CD4-positive, alpha-beta T cell (primary cell): ENCODE data around the gene SFTPD. TPM values are rescaled to one million over a fixed set of nuclear protein-coding genes. Genes with fewer than 3 reads are reported as not detected.

Experiments
- ATAC-seq: fragments of 200-7000 bp; cut with Tn5 transposase; one replicate; pipeline ENCODE4 v1.10.0; 2022; ENCODE audit warnings: mild to moderate bottlenecking; ENCODE audit not compliant: poor library complexity
- CTCF ChIA-PET: fragments of 350-600 bp; sonication (Branson Sonifier 250); formaldehyde crosslinking; loops from one replicate; lab custom pipeline; 2021; ENCODE audit warnings: antibody characterized with exemption, inconsistent platforms; lab: Charles Lee
- POLR2A ChIA-PET: fragments of 350-600 bp; sonication (Branson Sonifier 250); formaldehyde crosslinking; loops from one replicate; lab custom pipeline; 2021; ENCODE audit warnings: antibody characterized with exemption, inconsistent platforms; lab: Charles Lee
- DNase-seq, 14 experiments: peaks; one replicate each; pipeline ENCODE4 v3.0.0-alpha.2; 2013 to 2020; ENCODE audit warnings: mixed read lengths in 2 of 14
- H3K27ac ChIP-seq, 2 donors: one replicate each; pipeline versions ENCODE4 v1.5.1 to v1.7.0; 2013; ENCODE audit warnings: low read length in 2 of 2, low read depth in 1 of 2, mild to moderate bottlenecking in 1 of 2
- H3K27me3 ChIP-seq, 2 experiments: 1 replicate in 1 of 2; 2 replicates in 1 of 2; pipeline versions ENCODE4 v1.6.1 to v1.7.0; 2013; ENCODE audit warnings: low read length in 2 of 2, control low read depth in 1 of 2, mild to moderate bottlenecking in 1 of 2, moderate library complexity in 1 of 2; ENCODE audit not compliant: insufficient read depth in 2 of 2, control insufficient read depth in 1 of 2
- H3K36me3 ChIP-seq: one replicate; pipeline ENCODE4 v1.6.1; 2013; ENCODE audit warnings: low read length, control low read depth; ENCODE audit not compliant: insufficient read depth
- H3K4me1 ChIP-seq: one replicate; pipeline ENCODE4 v1.6.1; 2013; ENCODE audit warnings: low read length, control low read depth; ENCODE audit not compliant: insufficient read depth
- H3K4me3 ChIP-seq: one replicate; pipeline ENCODE4 v1.5.1; 2013; ENCODE audit warnings: mild to moderate bottlenecking, low read length, moderate library complexity
- H3K9me3 ChIP-seq, 2 experiments: 1 replicate in 1 of 2; 2 replicates in 1 of 2; pipeline versions ENCODE4 v1.6.1 to v1.7.0; 2013; ENCODE audit warnings: low read length in 2 of 2, mild to moderate bottlenecking in 2 of 2, control low read depth in 1 of 2, moderate library complexity in 1 of 2; ENCODE audit not compliant: control insufficient read depth in 1 of 2, insufficient read depth in 1 of 2
- H3K27ac Mint-ChIP-seq: one replicate; pipeline ENCODE4 v1.8.0; 2020; ENCODE audit warnings: mixed read lengths
- H3K27me3 Mint-ChIP-seq: one replicate; pipeline ENCODE4 v1.8.0; 2021; ENCODE audit warnings: mixed read lengths
- H3K36me3 Mint-ChIP-seq: one replicate; pipeline ENCODE4 v1.8.0; 2021; ENCODE audit warnings: low read depth, mixed read lengths
- H3K4me1 Mint-ChIP-seq: one replicate; pipeline ENCODE4 v1.8.0; 2021; ENCODE audit warnings: low read depth, mixed read lengths
- H3K4me3 Mint-ChIP-seq: one replicate; pipeline ENCODE4 v1.8.0; 2020; ENCODE audit warnings: mild to moderate bottlenecking, mixed read lengths
- H3K9me3 Mint-ChIP-seq: one replicate; pipeline ENCODE4 v1.8.0; 2020; ENCODE audit warnings: mixed read lengths
- intact Hi-C, 2 experiments: fragments of 100-400 bp; cut with DNase I in 1 of 2; cut with micrococcal nuclease in 1 of 2; formaldehyde crosslinking; loops; one replicate each; pipeline versions ENCODE4 v1.15.1 to v1.9.0; 2023 to 2025; cut with DNase I, micrococcal nuclease
- total RNA-seq, 174 experiments: library from RNA in 2 of 174; stranded (reverse) in 2 of 174; gene quantifications; one replicate each; pipeline ENCODE4 v1.2.3 and lab custom pipeline; 2021 to 2026
- TF ChIP-seq, protein P1 (sequence below): fragments of 200-600 bp; IDR thresholded peaks from one replicate; pipeline ENCODE4 v1.8.0; 2022; ENCODE audit warnings: antibody characterized with exemption, mild to moderate bottlenecking

The SFTPD gene
- total RNA-seq, 2 experiments from 2014 or later: not detected

- H3K27ac ChIP-seq: no peak overlapping the region
- ChIA-PET CTCF (no interaction called here), POLR2A (no interaction called here)
- H3K9me3 ChIP-seq: peaks cover 0 to 5% of the 10 kb centered on the region in 2 experiments
- TF ChIP-seq, protein P1, sequence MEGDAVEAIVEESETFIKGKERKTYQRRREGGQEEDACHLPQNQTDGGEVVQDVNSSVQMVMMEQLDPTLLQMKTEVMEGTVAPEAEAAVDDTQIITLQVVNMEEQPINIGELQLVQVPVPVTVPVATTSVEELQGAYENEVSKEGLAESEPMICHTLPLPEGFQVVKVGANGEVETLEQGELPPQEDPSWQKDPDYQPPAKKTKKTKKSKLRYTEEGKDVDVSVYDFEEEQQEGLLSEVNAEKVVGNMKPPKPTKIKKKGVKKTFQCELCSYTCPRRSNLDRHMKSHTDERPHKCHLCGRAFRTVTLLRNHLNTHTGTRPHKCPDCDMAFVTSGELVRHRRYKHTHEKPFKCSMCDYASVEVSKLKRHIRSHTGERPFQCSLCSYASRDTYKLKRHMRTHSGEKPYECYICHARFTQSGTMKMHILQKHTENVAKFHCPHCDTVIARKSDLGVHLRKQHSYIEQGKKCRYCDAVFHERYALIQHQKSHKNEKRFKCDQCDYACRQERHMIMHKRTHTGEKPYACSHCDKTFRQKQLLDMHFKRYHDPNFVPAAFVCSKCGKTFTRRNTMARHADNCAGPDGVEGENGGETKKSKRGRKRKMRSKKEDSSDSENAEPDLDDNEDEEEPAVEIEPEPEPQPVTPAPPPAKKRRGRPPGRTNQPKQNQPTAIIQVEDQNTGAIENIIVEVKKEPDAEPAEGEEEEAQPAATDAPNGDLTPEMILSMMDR: no peak
- H3K9me3 Mint-ChIP-seq: no peaks in the 10 kb centered on the region
- DNase-seq (no peak), ATAC-seq (no peak)
- no peak overlapping the region for H3K4me3 Mint-ChIP-seq
- H3K4me1 ChIP-seq: peaks cover 7% of the 10 kb centered on the region
- no peaks in the 10 kb centered on the region for H3K4me1 Mint-ChIP-seq
- intact Hi-C loops: loop anchor here in 1 of 2 experiments (5.0 kb wide), 1 partner anchor 391 kb away; no protein-coding TSS in a partner anchor
- H3K36me3 Mint-ChIP-seq: no peaks in the 10 kb centered on the region
- H3K27me3 ChIP-seq: peaks cover 0 to 10% of the 10 kb centered on the region in 2 experiments
- no peak overlapping the region for H3K4me3 ChIP-seq
- peaks cover 32% of the 10 kb centered on the region for H3K27me3 Mint-ChIP-seq
- H3K27ac Mint-ChIP-seq: no peak overlapping the region
- no peaks in the 10 kb centered on the region for H3K36me3 ChIP-seq
Observed at GRCh38 chr10:79928028-79928583, 20.8 kb downstream of the SFTPD start.

- TF ChIP-seq, protein P1: no peak
- no peak overlapping the region for H3K27ac ChIP-seq
- H3K4me3 Mint-ChIP-seq: no peak overlapping the region
- peaks cover 0 to 5% of the 10 kb centered on the region in 2 experiments for H3K9me3 ChIP-seq
- DNase-seq (no peak), ATAC-seq (no peak)
- no peak overlapping the region for H3K27ac Mint-ChIP-seq
- no peaks in the 10 kb centered on the region for H3K36me3 ChIP-seq
- H3K36me3 Mint-ChIP-seq: no peaks in the 10 kb centered on the region
- CTCF ChIA-PET: no interaction called here
- H3K27me3 Mint-ChIP-seq: peaks cover 24% of the 10 kb centered on the region
- no peaks in the 10 kb centered on the region for H3K9me3 Mint-ChIP-seq
- no peaks in the 10 kb centered on the region for H3K4me1 Mint-ChIP-seq
- H3K4me3 ChIP-seq: no peak overlapping the region
- H3K27me3 ChIP-seq: peaks cover 0 to 10% of the 10 kb centered on the region in 2 experiments
- POLR2A ChIA-PET: no interaction called here
- peaks cover 7% of the 10 kb centered on the region for H3K4me1 ChIP-seq
- intact Hi-C loops: loop anchor here in 1 of 2 experiments (5.0 kb wide), 1 partner anchor 390 kb away; no protein-coding TSS in a partner anchor
Observed at GRCh38 chr10:79927111-79927828, 21.6 kb downstream of the SFTPD start.

- no peak overlapping the region for H3K27ac ChIP-seq
- intact Hi-C loops: loop anchor here in 1 of 2 experiments (5.0 kb wide), 1 partner anchor 389 kb away; no protein-coding TSS in a partner anchor
- TF ChIP-seq, protein P1: no peak
- no peak for DNase-seq
- H3K4me1 ChIP-seq: peaks cover 7% of the 10 kb centered on the region
- ChIA-PET POLR2A (no interaction called here), CTCF (interaction anchor here (1.4 kb wide), 1 partner anchor 13 kb away, joined by 3 read pairs; no protein-coding TSS in a partner anchor)
- no peaks in the 10 kb centered on the region for H3K36me3 ChIP-seq
- H3K4me3 Mint-ChIP-seq: no peak overlapping the region
- no peaks in the 10 kb centered on the region for H3K9me3 Mint-ChIP-seq
- H3K9me3 ChIP-seq: peaks cover 0 to 5% of the 10 kb centered on the region in 2 experiments
- no peak for ATAC-seq
- H3K4me1 Mint-ChIP-seq: no peaks in the 10 kb centered on the region
- H3K4me3 ChIP-seq: no peak overlapping the region
- H3K27me3 ChIP-seq: peaks cover 0 to 9% of the 10 kb centered on the region in 2 experiments
- peaks cover 19% of the 10 kb centered on the region for H3K27me3 Mint-ChIP-seq
- no peak overlapping the region for H3K27ac Mint-ChIP-seq
- H3K36me3 Mint-ChIP-seq: no peaks in the 10 kb centered on the region
Observed at GRCh38 chr10:79926037-79926436, 22.9 kb downstream of the SFTPD start.
